HG03060 (cell line): ENCODE measurements around the gene PRKD1.

Experiments used
- ATAC-seq: cut with Tn5 transposase; IDR thresholded peaks from one replicate; pipeline ENCODE4 v1.9.1; 2021; ENCODE audit warnings: low read depth, moderate number of reproducible peaks; ENCODE audit not compliant: unreplicated experiment

PRKD1 gene

GRCh38 chr14:29630566-29631160 is 297.0 kb downstream of the PRKD1 start:
- no peak for ATAC-seq

GRCh38 chr14:29629839-29630238 is 297.8 kb downstream of the PRKD1 start:
- ATAC-seq: no peak

- no peak for ATAC-seq
These were observed 300.5 kb downstream of the PRKD1 start for GRCh38 chr14:29627137-29627536.

- no peak for ATAC-seq
These were observed 309.2 kb downstream of the PRKD1 start for GRCh38 chr14:29618323-29619067.

GRCh38 chr14:29616922-29617321 is 310.7 kb downstream of the PRKD1 start:
- no peak for ATAC-seq

GRCh38 chr14:29608861-29609260 is 318.8 kb downstream of the PRKD1 start:
- ATAC-seq: no peak

- ATAC-seq: no peak
These were observed 320.5 kb downstream of the PRKD1 start for GRCh38 chr14:29607169-29607568.

- no peak for ATAC-seq
These were observed 324.0 kb downstream of the PRKD1 start for GRCh38 chr14:29603696-29604095.

GRCh38 chr14:29601616-29602015 is 326.0 kb downstream of the PRKD1 start:
- ATAC-seq: no peak

- no peak for ATAC-seq
These were observed 339.7 kb downstream of the PRKD1 start for GRCh38 chr14:29587761-29588470.

- ATAC-seq: no peak
These were observed 340.6 kb downstream of the PRKD1 start for GRCh38 chr14:29587046-29587445.

- ATAC-seq: no peak
These were observed 342.7 kb downstream of the PRKD1 start for GRCh38 chr14:29584992-29585391.

- no peak for ATAC-seq
These were observed 346.9 kb downstream of the PRKD1 start for GRCh38 chr14:29580763-29581162.

- ATAC-seq: no peak
These were observed 347.8 kb downstream of the PRKD1 start for GRCh38 chr14:29579838-29580237.

GRCh38 chr14:29576927-29577326 is 350.7 kb downstream of the PRKD1 start:
- ATAC-seq: no peak

GRCh38 chr14:29569194-29569593 is 358.5 kb downstream of the PRKD1 start:
- no peak for ATAC-seq

- ATAC-seq: no peak
These were observed 361.5 kb downstream of the PRKD1 start for GRCh38 chr14:29566194-29566593.

- no peak for ATAC-seq
These were observed 369.1 kb downstream of the PRKD1 start for GRCh38 chr14:29558516-29558915.

GRCh38 chr14:29554335-29554734 is 373.3 kb downstream of the PRKD1 start:
- no peak for ATAC-seq

GRCh38 chr14:29553427-29553826 is 374.2 kb downstream of the PRKD1 start:
- no peak for ATAC-seq

- ATAC-seq: no peak
These were observed 378.7 kb downstream of the PRKD1 start for GRCh38 chr14:29548948-29549370.

- no peak for ATAC-seq
These were observed 381.9 kb downstream of the PRKD1 start for GRCh38 chr14:29545714-29546113.
